Measurements from ENCODE around the gene ATP11B.

The ATP11B gene

GRCh38 chr3:182957226-182957625 lies 163.9 kb downstream of the ATP11B start:
- DNase-seq (ENCODE audit: low spot score), result no peak

- no peak for DNase-seq (ENCODE audit: low spot score)
Measured at GRCh38 chr3:182957676-182958266, 164.5 kb downstream of the ATP11B start.

DNA sequence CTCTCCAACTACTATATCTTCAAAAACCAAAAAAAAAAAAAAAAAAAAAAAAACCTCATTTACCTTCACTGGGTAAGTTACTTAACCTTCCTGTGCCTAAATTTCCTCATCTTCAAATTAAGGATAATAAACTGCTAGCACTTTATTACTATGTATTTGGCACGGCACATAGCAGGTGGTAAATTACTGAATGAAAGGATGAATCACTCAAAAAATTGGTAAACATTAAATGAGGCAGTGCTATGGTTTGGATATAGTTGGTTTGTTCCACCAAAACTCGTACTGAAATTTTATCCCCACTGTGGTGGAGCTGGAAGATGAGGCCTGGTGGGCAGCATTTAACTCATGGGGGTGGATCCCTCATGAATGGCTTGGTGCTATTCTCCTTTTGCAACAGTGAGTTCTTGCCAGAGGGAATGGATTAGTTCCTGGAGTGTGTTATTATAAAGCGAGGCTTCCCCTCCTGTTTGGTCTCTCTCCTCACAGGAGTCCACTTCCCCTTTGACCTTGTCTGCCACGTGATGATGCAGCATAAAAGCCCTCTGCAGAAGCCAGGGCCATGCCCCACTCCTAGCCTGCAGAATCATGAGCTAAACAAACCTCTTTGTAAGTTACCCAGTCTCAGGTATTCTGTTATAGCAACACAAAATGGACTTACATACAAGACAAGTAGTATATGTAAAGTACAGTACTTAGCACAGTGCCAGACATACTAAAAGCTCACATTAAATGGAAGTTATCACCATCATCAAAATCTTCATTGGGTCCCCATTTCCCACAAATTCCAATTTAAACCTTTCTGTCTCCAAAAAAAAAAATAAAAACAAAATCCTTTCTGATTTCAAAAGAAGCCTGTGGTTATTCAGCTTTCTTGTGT lies 166.4 kb downstream of the ATP11B start:
- no peak for DNase-seq (ENCODE audit: low spot score)

DNA sequence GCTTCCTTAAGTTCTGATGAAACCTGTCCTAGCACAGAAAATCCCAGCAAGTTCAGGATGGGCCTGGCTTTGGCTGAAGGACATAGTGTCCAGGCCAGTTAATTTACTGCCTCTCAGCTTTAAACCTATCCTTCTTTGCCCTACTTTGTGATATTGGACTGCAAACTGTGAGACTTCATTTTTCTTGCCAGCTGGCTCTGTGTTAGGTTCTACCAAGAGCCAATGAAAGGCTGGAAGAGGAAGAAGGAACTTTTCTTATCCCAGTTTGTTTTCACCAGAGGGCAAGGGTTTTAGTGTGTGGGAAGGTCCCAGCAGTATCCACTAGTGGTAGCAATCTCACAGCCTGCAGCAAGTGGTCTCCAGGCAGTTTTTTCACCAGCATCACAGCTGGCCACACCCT lies 168.9 kb downstream of the ATP11B start:
- no peak for DNase-seq (ENCODE audit: low spot score)

GRCh38 chr3:182964179-182964578 lies 170.9 kb downstream of the ATP11B start:
- DNase-seq (ENCODE audit: low spot score), result no peak

GRCh38 chr3:182965861-182966366 lies 172.6 kb downstream of the ATP11B start:
- DNase-seq (ENCODE audit: low spot score), result no peak

- DNase-seq (ENCODE audit: low spot score), result no peak
Measured at GRCh38 chr3:182967218-182968204, 174.2 kb downstream of the ATP11B start.

GRCh38 chr3:182969277-182969676 lies 176.0 kb downstream of the ATP11B start:
- DNase-seq (ENCODE audit: low spot score), result no peak

DNA sequence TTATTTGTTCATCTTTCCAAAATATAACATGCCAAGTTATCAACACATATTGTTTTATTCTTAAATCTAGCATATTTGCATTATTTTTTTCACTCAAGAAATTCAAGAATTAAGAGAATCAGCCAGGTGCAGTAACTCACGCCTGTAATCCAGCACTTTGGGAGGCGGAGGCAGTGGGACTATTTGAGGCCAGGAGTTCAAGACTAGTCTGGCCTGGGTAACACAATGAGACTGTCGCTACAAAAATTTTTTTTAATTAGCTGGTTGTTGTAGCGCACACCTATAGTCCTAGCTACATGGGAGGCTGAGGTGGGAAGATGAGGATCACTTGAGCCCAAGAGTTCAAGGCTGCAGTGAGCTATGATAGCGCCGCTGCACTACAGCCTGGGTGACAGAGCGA lies 176.5 kb downstream of the ATP11B start:
- DNase-seq (ENCODE audit: low spot score), result no peak

- no peak for DNase-seq (ENCODE audit: low spot score)
Measured at GRCh38 chr3:182970811-182971418, 177.6 kb downstream of the ATP11B start.

All from left forelimb (tissue), 1 donor.